Stimulated activated CD4-positive, alpha-beta T cell treated with anti-CD3 and anti-CD28 coated beads, Interleukin-15, amount 100 ng/mL, for 24 hours (primary cell): ENCODE data around the gene WDR45.
A peak's percentile ranks its signal among the peaks of the same experiment; 100 is the strongest.

Source experiments
- DNase-seq: peaks from one replicate; pipeline ENCODE4 v3.0.0-alpha.2; 2020

The WDR45 gene

GRCh38 chrX:49042581-49043219, 37.0 kb downstream of the WDR45 start:
- DNase-seq: no peak

- DNase-seq: peak; percentile 6
These were observed 37.7 kb downstream of the WDR45 start for GRCh38 chrX:49041744-49042580.

GRCh38 chrX:49040376-49040955, 39.2 kb downstream of the WDR45 start:
- DNase-seq: no peak

- peak; percentile 65 for DNase-seq
These were observed 39.9 kb downstream of the WDR45 start for GRCh38 chrX:49039598-49040375.

- no peak for DNase-seq
These were observed 41.7 kb downstream of the WDR45 start for GRCh38 chrX:49037883-49038475.

GRCh38 chrX:49030283-49030682, 49.4 kb downstream of the WDR45 start:
- DNase-seq: no peak

GRCh38 chrX:49029876-49030275, 49.8 kb downstream of the WDR45 start:
- DNase-seq: no peak
